Measurements from ENCODE around the gene CYTH1. TPM values are rescaled to one million over a fixed set of nuclear protein-coding genes. Genes with fewer than 3 reads are reported as not detected.

CYTH1 gene
- total RNA-seq, 1 experiment from 2014 or later, result 20.0 TPM

- no peak for TF ChIP-seq ZNF512 (CRISPR knock-in tag; IDR thresholded peaks at IDR 0.05; ENCODE audit: borderline replicate concordance)
Measured at GRCh38 chr17:78826836-78827509, 44.9 kb upstream of the CYTH1 start (continued).

DNA sequence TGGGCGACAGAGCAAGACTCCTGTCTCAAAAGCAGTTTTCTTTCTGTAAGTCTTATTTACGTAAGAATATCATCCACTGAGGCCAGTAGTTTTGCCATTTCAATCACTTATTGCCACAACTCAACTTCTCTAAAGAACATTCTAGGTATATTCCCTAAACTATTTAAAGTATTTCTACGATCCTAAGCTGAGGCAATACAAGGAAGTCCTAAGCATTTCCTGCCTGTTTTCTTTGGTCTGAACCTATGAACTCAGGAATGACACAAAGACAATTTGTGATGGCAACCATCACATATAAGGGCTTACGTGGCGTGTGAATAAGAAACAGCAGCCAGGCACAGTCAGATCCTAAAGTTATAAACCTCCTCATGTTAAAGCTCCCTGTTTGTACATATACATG, 44.3 kb upstream of the CYTH1 start:
- TF ChIP-seq USF1 (CRISPR knock-in tag; IDR thresholded peaks at IDR 0.05) (no peak), ATF2 (CRISPR knock-in tag; IDR thresholded peaks at IDR 0.05; ENCODE audit: borderline replicate concordance, low read depth) (no peak), ARID4B (CRISPR knock-in tag; IDR thresholded peaks at IDR 0.05; ENCODE audit: borderline replicate concordance) (no peak), GRHL2 (CRISPR knock-in tag; IDR thresholded peaks at IDR 0.05; ENCODE audit: insufficient replicate concordance, severe bottlenecking) (no peak), NR3C1 (CRISPR knock-in tag; conservative IDR thresholded peaks at IDR 0.05; ENCODE audit: low read depth) (no peak), NFE2L1 (CRISPR knock-in tag; IDR thresholded peaks at IDR 0.05) (no peak), SOX15 (CRISPR knock-in tag; IDR thresholded peaks at IDR 0.05) (no peak), OVOL2 (CRISPR knock-in tag; IDR thresholded peaks at IDR 0.05; ENCODE audit: borderline replicate concordance) (no peak), MXD4 (CRISPR knock-in tag; IDR thresholded peaks at IDR 0.05; ENCODE audit: borderline replicate concordance) (no peak), PRDM15 (CRISPR knock-in tag; IDR thresholded peaks at IDR 0.05) (no peak), ETV6 (CRISPR knock-in tag; IDR thresholded peaks at IDR 0.05) (no peak), JUN (CRISPR knock-in tag; IDR thresholded peaks at IDR 0.05) (no peak), ZNF219 (CRISPR knock-in tag; IDR thresholded peaks at IDR 0.05; ENCODE audit: borderline replicate concordance) (no peak), ZNF121 (CRISPR knock-in tag; IDR thresholded peaks at IDR 0.05) (no peak)
- Mint-ChIP-seq H3K9me3 (no peaks in the 10 kb centered on the region), H3K4me1 (no peaks in the 10 kb centered on the region), H3K36me3 (peaks cover 85% of the 10 kb centered on the region), H3K4me3 (no peak overlapping the region), H3K27ac (no peak overlapping the region), H3K27me3 (ENCODE audit: low read depth) (no peaks in the 10 kb centered on the region)
- ChIA-PET CTCF (no interaction called here), POLR2A (no interaction called here)
- ATAC-seq (no peak), DNase-seq (ENCODE audit: low spot score) (no peak)

Data from WTC11 (cell line).